DOHH2 (cell line): ENCODE results near the gene CACHD1.

Experiments used
- H3F3A ChIP-seq: fragments of 200-600 bp; sonication (generic), shearing (Covaris generic); 2 replicates; pipeline ENCODE4 v1.6.0; 2016; ENCODE audit warnings: antibody characterized with exemption, mild to moderate bottlenecking; ENCODE audit not compliant: control insufficient read depth, insufficient read depth
- H3K27ac ChIP-seq: fragments of 200-600 bp; sonication (generic); 2 replicates; pipeline ENCODE4 v1.5.1; 2014; ENCODE audit warnings: low read depth, mild to moderate bottlenecking, low read length, moderate library complexity
- H3K27me3 ChIP-seq: fragments of 200-600 bp; sonication (generic); 2 replicates; pipeline ENCODE4 v1.6.1; 2014; ENCODE audit warnings: mild to moderate bottlenecking, low read length, mixed read lengths; ENCODE audit not compliant: control insufficient read depth
- H3K36me3 ChIP-seq: fragments of 200-600 bp; sonication (generic); 2 replicates; pipeline ENCODE4 v1.6.1; 2014; ENCODE audit warnings: mild to moderate bottlenecking, low read length, moderate library complexity, mixed read lengths; ENCODE audit not compliant: control insufficient read depth
- H3K4me1 ChIP-seq: fragments of 200-600 bp; sonication (generic); 2 replicates; pipeline ENCODE4 v1.6.1; 2014; ENCODE audit warnings: mild to moderate bottlenecking, low read length, mixed read lengths; ENCODE audit not compliant: control insufficient read depth
- H3K4me2 ChIP-seq: fragments of 200-600 bp; sonication (generic); 2 replicates; pipeline ENCODE4 v1.6.0; 2014; ENCODE audit warnings: mild to moderate bottlenecking, low read length, moderate library complexity
- H3K4me3 ChIP-seq: fragments of 200-600 bp; sonication (generic); 2 replicates; pipeline ENCODE4 v1.5.1; 2014; ENCODE audit warnings: mild to moderate bottlenecking, low read length, mixed read lengths
- H3K79me2 ChIP-seq: fragments of 200-600 bp; sonication (generic); 2 replicates; pipeline ENCODE4 v1.6.1; 2014; ENCODE audit warnings: mild to moderate bottlenecking, low read length, mixed read lengths; ENCODE audit not compliant: control insufficient read depth
- H3K9me2 ChIP-seq: fragments of 200-600 bp; sonication (generic); replicated peaks from 2 replicates; pipeline ENCODE4 v1.6.1; 2014; ENCODE audit warnings: mild to moderate bottlenecking, low read length, mixed read lengths; ENCODE audit not compliant: control insufficient read depth
- H3K9me3 ChIP-seq: fragments of 200-600 bp; sonication (generic); 2 replicates; pipeline ENCODE4 v1.6.1; 2014; ENCODE audit warnings: antibody characterized with exemption, low read length, mixed read lengths; ENCODE audit not compliant: control insufficient read depth, insufficient read depth
- H4K20me1 ChIP-seq: fragments of 200-600 bp; sonication (generic); 2 replicates; pipeline ENCODE4 v1.6.0; 2014; ENCODE audit warnings: low read depth, mild to moderate bottlenecking, antibody characterized with exemption, low read length, moderate library complexity; ENCODE audit not compliant: control insufficient read depth, insufficient read depth
- CTCF ChIP-seq: fragments of 200-600 bp; sonication (generic); IDR thresholded peaks from one replicate; pipeline ENCODE4 v1.5.1; 2014; ENCODE audit warnings: antibody characterized with exemption, mild to moderate bottlenecking, low read depth, low read length; ENCODE audit not compliant: poor library complexity, severe bottlenecking
- EZH2phosphoT487 ChIP-seq: fragments of 200-600 bp; sonication (generic); IDR thresholded peaks from 2 replicates; pipeline ENCODE4 v1.6.1; 2017; ENCODE audit warnings: borderline replicate concordance, mild to moderate bottlenecking, antibody characterized with exemption, low read length, moderate library complexity, mixed read lengths

Gene CACHD1

GRCh38 chr1:64686828-64687724 is 217.1 kb downstream of the CACHD1 start:
- H4K20me1 ChIP-seq, result no peaks in the 10 kb centered on the region
- H3F3A ChIP-seq, result no peaks in the 10 kb centered on the region
- no peak for TF ChIP-seq EZH2phosphoT487
- peak; percentile 76 for TF ChIP-seq CTCF
- no peaks in the 10 kb centered on the region for H3K4me1 ChIP-seq
- no peaks in the 10 kb centered on the region for H3K79me2 ChIP-seq
- no peak overlapping the region for H3K4me3 ChIP-seq
- no peaks in the 10 kb centered on the region for H3K9me3 ChIP-seq
- no peak overlapping the region for H3K4me2 ChIP-seq
- H3K9me2 ChIP-seq, result no peaks in the 10 kb centered on the region
- no peak overlapping the region for H3K27ac ChIP-seq
- no peaks in the 10 kb centered on the region for H3K36me3 ChIP-seq
- H3K27me3 ChIP-seq, result peaks cover 9% of the 10 kb centered on the region

DNA sequence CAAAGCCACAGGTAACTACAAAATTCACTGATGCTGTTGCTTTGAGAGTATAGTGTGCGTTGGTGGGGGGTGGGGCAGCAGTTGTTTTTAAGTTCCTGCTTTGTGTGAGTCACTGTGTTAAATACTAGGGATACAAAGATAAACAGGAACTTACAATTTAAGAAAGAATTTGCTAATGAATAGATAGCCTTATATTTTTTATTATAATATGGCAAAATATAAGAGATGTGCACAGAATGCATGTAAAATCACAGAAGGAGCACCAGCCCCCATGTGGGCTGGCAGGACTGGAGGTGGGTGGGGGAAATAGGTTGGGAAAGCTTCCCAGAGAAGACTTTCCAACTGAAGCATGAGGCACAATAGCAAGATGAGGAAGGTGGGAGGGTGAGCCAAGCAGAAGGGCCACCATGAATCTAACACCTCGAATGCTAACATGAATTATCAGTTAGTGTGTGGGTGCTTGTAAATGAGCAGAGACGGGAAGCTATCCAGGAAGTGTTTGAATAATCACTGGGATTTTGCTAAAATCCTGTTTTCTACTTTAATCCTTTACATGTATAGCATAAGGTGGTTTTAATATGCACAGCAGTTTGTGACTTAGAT is 217.9 kb downstream of the CACHD1 start:
- no peak overlapping the region for H3K27ac ChIP-seq
- H3K36me3 ChIP-seq, result no peaks in the 10 kb centered on the region
- no peaks in the 10 kb centered on the region for H3K9me2 ChIP-seq
- H3K27me3 ChIP-seq, result peaks cover 10% of the 10 kb centered on the region
- H3K4me2 ChIP-seq, result no peak overlapping the region
- no peaks in the 10 kb centered on the region for H3K9me3 ChIP-seq
- H4K20me1 ChIP-seq, result no peaks in the 10 kb centered on the region
- no peak for TF ChIP-seq EZH2phosphoT487
- no peak for TF ChIP-seq CTCF
- H3F3A ChIP-seq, result no peaks in the 10 kb centered on the region
- H3K4me1 ChIP-seq, result no peaks in the 10 kb centered on the region
- H3K79me2 ChIP-seq, result no peaks in the 10 kb centered on the region
- no peak overlapping the region for H3K4me3 ChIP-seq

- TF ChIP-seq EZH2phosphoT487, result no peak
- no peak for TF ChIP-seq CTCF
- H3K4me3 ChIP-seq, result no peak overlapping the region
- no peak overlapping the region for H3K4me2 ChIP-seq
- no peaks in the 10 kb centered on the region for H3F3A ChIP-seq
- no peaks in the 10 kb centered on the region for H3K36me3 ChIP-seq
- no peaks in the 10 kb centered on the region for H3K4me1 ChIP-seq
- H4K20me1 ChIP-seq, result no peaks in the 10 kb centered on the region
- peaks cover 16% of the 10 kb centered on the region for H3K27me3 ChIP-seq
- H3K9me2 ChIP-seq, result no peaks in the 10 kb centered on the region
- no peaks in the 10 kb centered on the region for H3K9me3 ChIP-seq
- no peaks in the 10 kb centered on the region for H3K79me2 ChIP-seq
- no peak overlapping the region for H3K27ac ChIP-seq
Observed at GRCh38 chr1:64691626-64692025, 221.7 kb downstream of the CACHD1 start.
